Esophagus muscularis mucosa (tissue), 4 donors: ENCODE data around the gene DYRK2. TPM values are rescaled to one million over a fixed set of nuclear protein-coding genes. Genes with fewer than 3 reads are reported as not detected.

Experiments used
- DNase-seq: peaks from one replicate; pipeline ENCODE4 v3.0.0-alpha.2; 2017; ENCODE audit errors: extremely low spot score
- H3K27ac ChIP-seq, 4 donors: fragments of 200-600 bp; sonication (generic); replicated peaks in 1 of 4; 1 replicate in 3 of 4; 2 replicates in 1 of 4; pipeline ENCODE4 v1.5.1; 2016 to 2019; ENCODE audit warnings: mild to moderate bottlenecking in 1 of 4
- H3K27me3 ChIP-seq, 4 donors: fragments of 200-600 bp; sonication (generic); one replicate each; pipeline versions ENCODE4 v1.5.1 to v1.6.0; 2016 to 2019
- H3K36me3 ChIP-seq, 4 donors: fragments of 200-600 bp; sonication (generic); one replicate each; pipeline ENCODE4 v1.5.1; 2016 to 2019
- H3K4me1 ChIP-seq, 4 donors: fragments of 200-600 bp; sonication (generic); one replicate each; pipeline ENCODE4 v1.5.1; 2016 to 2019
- H3K4me3 ChIP-seq, 4 donors: fragments of 200-600 bp; sonication (generic); 1 replicate in 2 of 4; 2 replicates in 2 of 4; pipeline ENCODE4 v1.5.1; 2016 to 2019; ENCODE audit warnings: mild to moderate bottlenecking in 4 of 4, moderate library complexity in 1 of 4
- H3K9me3 ChIP-seq, 4 donors: fragments of 200-600 bp; sonication (generic); 1 replicate in 3 of 4; 2 replicates in 1 of 4; pipeline ENCODE4 v1.5.1; 2016 to 2019
- EP300 ChIP-seq: sonication (generic); formaldehyde crosslinking; IDR thresholded peaks from one replicate; pipeline ENCODE4 v1.6.1; 2017; ENCODE audit warnings: antibody characterized with exemption
- POLR2A ChIP-seq: fragments of 450-650 bp; IDR thresholded peaks from one replicate; pipeline ENCODE4 v1.6.1; 2017; ENCODE audit warnings: antibody characterized with exemption, moderate library complexity, mild to moderate bottlenecking, low read depth
- POLR2AphosphoS5 ChIP-seq, 2 donors: sonication (generic); formaldehyde crosslinking; IDR thresholded peaks; one replicate each; pipeline ENCODE4 v1.6.1; 2017; ENCODE audit warnings: antibody characterized with exemption in 2 of 2
- WGBS: methylation state at CpG from one replicate; pipeline ENCODE4 v1.1.5; 2018; 5-methylcytosine and 5-hydroxymethylcytosine counted together
- intact Hi-C: fragments of 100-400 bp; cut with DNase I; formaldehyde crosslinking; loops from one replicate; pipeline ENCODE4 v1.15.1; 2023
- total RNA-seq, 4 donors: library from RNA; depleted of rRNA; stranded (reverse); fragments of >200 nt; gene quantifications; one replicate each; pipeline versions ENCODE4 v1.1.0 to v1.2.1, GENCODE V29; 2016
- TF ChIP-seq, protein P1 (sequence below), 3 experiments: fragments of 200-600 bp in 2 of 3; fragments of 450-650 bp in 1 of 3; sonication (generic) in 2 of 3; IDR thresholded peaks; one replicate each; pipeline ENCODE4 v1.5.1; 2017 to 2019; ENCODE audit warnings: antibody characterized with exemption in 3 of 3, mild to moderate bottlenecking in 2 of 3, moderate library complexity in 1 of 3

The DYRK2 gene
- total RNA-seq, 4 donors from 2014 or later: 22.2 to 57.9 (median 36.9) TPM

DNA sequence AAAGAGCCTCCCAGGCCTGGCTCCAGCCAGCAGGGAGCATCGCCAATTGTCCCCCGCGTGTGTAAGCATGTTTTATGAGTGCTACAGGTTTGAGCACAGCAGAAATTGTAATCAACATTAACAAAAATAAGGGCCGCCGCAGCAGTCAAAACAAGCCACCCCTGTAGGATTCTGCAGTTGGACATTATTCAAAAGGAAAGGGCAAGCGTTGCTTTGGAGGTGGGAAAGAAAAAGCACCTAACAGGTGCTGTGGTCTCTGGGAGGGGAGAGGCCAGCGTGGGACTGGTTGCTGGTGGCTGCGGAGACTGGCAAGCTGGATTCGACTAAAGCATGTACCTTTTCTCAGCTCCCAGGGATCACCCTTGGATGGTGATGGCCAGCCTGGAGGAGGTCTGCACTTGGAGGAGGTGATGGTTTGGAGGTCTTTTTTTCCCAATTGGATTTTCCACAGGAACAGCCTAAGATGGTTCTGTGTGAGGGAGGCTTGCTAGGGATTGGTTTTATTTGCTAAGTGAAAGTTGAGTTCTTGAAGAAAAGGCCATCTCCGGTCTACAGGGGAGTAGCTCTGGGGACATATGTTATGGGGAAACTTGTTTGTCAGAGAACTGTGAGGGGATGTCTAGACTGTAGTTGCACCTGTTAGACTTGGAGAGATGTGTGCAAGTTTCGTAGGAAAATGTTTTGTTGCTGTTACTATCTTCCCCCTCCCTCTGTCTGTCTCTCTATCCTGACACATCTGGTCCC, 2.0 kb downstream of the DYRK2 start:
- no peaks in the 10 kb centered on the region for H3K9me3 ChIP-seq
- H3K4me3 ChIP-seq: peak overlapping the region; percentile 85 to 100 (median 98)
- peak overlapping the region; percentile 96 to 99 (median 98) for H3K27ac ChIP-seq
- WGBS: 13% methylated on average over 11 of the region's 11 CpGs
- H3K4me1 ChIP-seq: peaks cover 43 to 69% (median 66%) of the 10 kb centered on the region in 4 donors
- intact Hi-C loops: loop anchor here (10.0 kb wide), 1 partner anchor 174 kb away; no protein-coding TSS in a partner anchor
- no peak for TF ChIP-seq POLR2A
- no peak for DNase-seq
- no peaks in the 10 kb centered on the region for H3K27me3 ChIP-seq
- H3K36me3 ChIP-seq: no peaks in the 10 kb centered on the region

DNA sequence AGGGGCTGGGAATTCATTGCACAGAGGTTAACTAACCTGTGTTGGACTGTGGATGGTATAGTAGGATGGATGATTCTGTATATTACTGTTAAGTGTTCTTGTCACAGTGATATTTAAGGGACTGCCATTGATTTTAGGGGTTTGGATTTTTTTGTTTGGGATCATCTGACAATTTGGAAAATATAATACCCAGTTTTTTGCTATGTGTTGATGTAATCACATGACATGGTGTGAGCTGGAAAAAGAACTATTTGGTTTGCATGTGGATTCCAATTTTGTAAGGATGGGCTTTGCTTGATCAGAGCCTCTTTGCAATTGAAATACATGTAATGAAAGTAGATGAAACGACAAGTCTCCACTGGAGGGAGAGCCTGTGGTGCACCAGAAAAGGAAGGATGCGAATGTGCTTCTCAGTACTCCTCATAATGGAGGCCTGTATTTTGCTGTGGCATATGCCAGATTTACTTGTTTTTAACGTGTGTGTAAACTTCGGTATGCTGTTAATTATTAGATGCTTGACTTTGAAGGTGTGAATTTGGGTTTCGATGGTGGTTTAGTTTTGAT, 2.7 kb downstream of the DYRK2 start:
- no peaks in the 10 kb centered on the region for H3K36me3 ChIP-seq
- H3K27me3 ChIP-seq: no peaks in the 10 kb centered on the region
- peaks cover 49 to 76% (median 73%) of the 10 kb centered on the region in 4 donors for H3K4me1 ChIP-seq
- 23% methylated on average over 5 of the region's 5 CpGs for WGBS
- H3K4me3 ChIP-seq: peak overlapping the region; percentile 85 to 100 (median 98)
- peak overlapping the region; percentile 96 to 99 (median 98) for H3K27ac ChIP-seq
- no peaks in the 10 kb centered on the region for H3K9me3 ChIP-seq
- TF ChIP-seq, protein P1, sequence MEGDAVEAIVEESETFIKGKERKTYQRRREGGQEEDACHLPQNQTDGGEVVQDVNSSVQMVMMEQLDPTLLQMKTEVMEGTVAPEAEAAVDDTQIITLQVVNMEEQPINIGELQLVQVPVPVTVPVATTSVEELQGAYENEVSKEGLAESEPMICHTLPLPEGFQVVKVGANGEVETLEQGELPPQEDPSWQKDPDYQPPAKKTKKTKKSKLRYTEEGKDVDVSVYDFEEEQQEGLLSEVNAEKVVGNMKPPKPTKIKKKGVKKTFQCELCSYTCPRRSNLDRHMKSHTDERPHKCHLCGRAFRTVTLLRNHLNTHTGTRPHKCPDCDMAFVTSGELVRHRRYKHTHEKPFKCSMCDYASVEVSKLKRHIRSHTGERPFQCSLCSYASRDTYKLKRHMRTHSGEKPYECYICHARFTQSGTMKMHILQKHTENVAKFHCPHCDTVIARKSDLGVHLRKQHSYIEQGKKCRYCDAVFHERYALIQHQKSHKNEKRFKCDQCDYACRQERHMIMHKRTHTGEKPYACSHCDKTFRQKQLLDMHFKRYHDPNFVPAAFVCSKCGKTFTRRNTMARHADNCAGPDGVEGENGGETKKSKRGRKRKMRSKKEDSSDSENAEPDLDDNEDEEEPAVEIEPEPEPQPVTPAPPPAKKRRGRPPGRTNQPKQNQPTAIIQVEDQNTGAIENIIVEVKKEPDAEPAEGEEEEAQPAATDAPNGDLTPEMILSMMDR (IDR thresholded peaks at IDR 0.05): peak; percentile 32 to 43 (median 39)
- TF ChIP-seq POLR2A: no peak
- TF ChIP-seq POLR2AphosphoS5 (IDR thresholded peaks at IDR 0.05): peak in 1 of 2 donors; percentile 20
- intact Hi-C loops: loop anchor here (10.0 kb wide), 1 partner anchor 174 kb away; no protein-coding TSS in a partner anchor
- no peak for DNase-seq

DNA sequence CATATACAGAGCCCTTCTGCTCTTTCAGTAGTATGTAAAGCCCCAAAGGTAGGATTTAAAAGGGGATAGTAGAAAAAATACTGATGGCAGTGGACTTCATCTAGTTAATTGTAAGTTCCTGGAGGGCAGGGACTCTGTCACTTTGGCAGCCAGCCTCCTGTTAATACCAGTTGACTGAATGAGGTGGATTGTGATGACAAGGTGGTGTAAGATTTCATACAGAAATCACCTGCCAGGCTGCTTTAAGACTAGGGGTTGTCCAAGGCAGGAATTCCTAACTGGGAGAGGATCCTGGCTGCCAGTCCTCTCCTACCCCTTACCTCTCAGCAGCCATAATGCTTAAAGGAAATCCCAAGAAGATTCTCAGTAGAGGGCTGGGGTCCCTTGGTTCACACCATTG, 7.3 kb downstream of the DYRK2 start:
- no peaks in the 10 kb centered on the region for H3K27me3 ChIP-seq
- TF ChIP-seq, protein P1 (IDR thresholded peaks at IDR 0.05): no peak
- TF ChIP-seq POLR2AphosphoS5 (IDR thresholded peaks at IDR 0.05) (no peak), EP300 (no peak), POLR2A (no peak)
- H3K4me1 ChIP-seq: peaks cover 70 to 95% (median 90%) of the 10 kb centered on the region in 4 donors
- no peak for DNase-seq
- intact Hi-C loops: loop anchor here (10.0 kb wide), 1 partner anchor 169 kb away; no protein-coding TSS in a partner anchor
- H3K27ac ChIP-seq: peak overlapping the region; percentile 7 to 40 (median 26)
- no peak overlapping the region for H3K4me3 ChIP-seq
- peaks cover 19 to 21% (median 19%) of the 10 kb centered on the region in 4 donors for H3K36me3 ChIP-seq
- no peaks in the 10 kb centered on the region for H3K9me3 ChIP-seq

DNA sequence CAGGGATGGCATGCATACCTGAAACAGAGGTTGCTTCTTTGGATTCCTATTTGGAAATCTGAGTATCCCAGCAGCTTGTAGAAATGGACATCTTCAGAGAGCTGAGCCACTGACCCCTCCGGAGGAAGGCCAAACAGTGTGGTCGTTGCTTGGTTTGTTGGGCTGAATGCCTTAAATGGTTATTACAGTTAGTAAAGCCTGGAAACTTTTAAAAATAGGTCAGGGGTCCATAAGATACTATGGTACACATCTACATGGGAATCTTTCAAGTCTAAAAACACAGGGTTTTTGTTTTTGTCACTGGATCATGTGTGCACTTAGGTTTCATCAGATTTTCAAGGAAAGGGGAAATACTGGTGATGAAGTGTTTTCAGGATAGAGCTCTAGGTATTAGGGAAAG, 7.7 kb downstream of the DYRK2 start:
- 28% methylated on average over 2 of the region's 2 CpGs for WGBS
- no peak for DNase-seq
- peak overlapping the region; percentile 7 to 40 (median 26) for H3K27ac ChIP-seq
- TF ChIP-seq, protein P1 (IDR thresholded peaks at IDR 0.05): no peak
- no peak for TF ChIP-seq EP300
- no peak for TF ChIP-seq POLR2AphosphoS5 (IDR thresholded peaks at IDR 0.05)
- no peak for TF ChIP-seq POLR2A
- no peaks in the 10 kb centered on the region for H3K27me3 ChIP-seq
- H3K4me1 ChIP-seq: peaks cover 73 to 95% (median 90%) of the 10 kb centered on the region in 4 donors
- peaks cover 19 to 21% (median 19%) of the 10 kb centered on the region in 4 donors for H3K36me3 ChIP-seq
- H3K9me3 ChIP-seq: no peaks in the 10 kb centered on the region
- H3K4me3 ChIP-seq: no peak overlapping the region
- intact Hi-C loops: loop anchor here (10.0 kb wide), 1 partner anchor 169 kb away; no protein-coding TSS in a partner anchor

DNA sequence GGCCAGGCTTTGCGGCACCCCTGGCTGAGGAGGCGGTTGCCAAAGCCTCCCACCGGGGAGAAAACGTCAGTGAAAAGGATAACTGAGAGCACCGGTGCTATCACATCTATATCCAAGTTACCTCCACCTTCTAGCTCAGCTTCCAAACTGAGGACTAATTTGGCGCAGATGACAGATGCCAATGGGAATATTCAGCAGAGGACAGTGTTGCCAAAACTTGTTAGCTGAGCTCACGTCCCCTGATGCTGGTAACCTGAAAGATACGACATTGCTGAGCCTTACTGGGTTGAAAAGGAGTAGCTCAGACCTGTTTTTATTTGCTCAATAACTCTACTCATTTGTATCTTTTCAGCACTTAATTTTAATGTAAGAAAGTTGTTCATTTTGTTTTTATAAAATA, 9.9 kb downstream of the DYRK2 start:
- Histone ChIP-seq H3K4me1 (peaks cover 83 to 95% (median 90%) of the 10 kb centered on the region in 4 donors), H3K27ac (peak overlapping the region in 3 of 4 donors; percentile 58 to 72 (median 60)), H3K4me3 (no peak overlapping the region), H3K36me3 (peaks cover 19 to 21% (median 19%) of the 10 kb centered on the region in 4 donors), H3K9me3 (no peaks in the 10 kb centered on the region), H3K27me3 (no peaks in the 10 kb centered on the region)
- TF ChIP-seq, protein P1 (IDR thresholded peaks at IDR 0.05): no peak
- TF ChIP-seq POLR2A (no peak), POLR2AphosphoS5 (IDR thresholded peaks at IDR 0.05) (no peak), EP300 (no peak)
- no peak for DNase-seq
- intact Hi-C loops: loop anchor here (10.0 kb wide), 1 partner anchor 166 kb away; no protein-coding TSS in a partner anchor
- WGBS: 66% methylated on average over 8 of the region's 8 CpGs
